GM21786 (cell line): ENCODE results near the gene HBS1L.

Experiments used
- ATAC-seq: cut with Tn5 transposase; IDR thresholded peaks from one replicate; pipeline ENCODE4 v1.9.1; 2021; ENCODE audit not compliant: unreplicated experiment

The HBS1L gene

DNA sequence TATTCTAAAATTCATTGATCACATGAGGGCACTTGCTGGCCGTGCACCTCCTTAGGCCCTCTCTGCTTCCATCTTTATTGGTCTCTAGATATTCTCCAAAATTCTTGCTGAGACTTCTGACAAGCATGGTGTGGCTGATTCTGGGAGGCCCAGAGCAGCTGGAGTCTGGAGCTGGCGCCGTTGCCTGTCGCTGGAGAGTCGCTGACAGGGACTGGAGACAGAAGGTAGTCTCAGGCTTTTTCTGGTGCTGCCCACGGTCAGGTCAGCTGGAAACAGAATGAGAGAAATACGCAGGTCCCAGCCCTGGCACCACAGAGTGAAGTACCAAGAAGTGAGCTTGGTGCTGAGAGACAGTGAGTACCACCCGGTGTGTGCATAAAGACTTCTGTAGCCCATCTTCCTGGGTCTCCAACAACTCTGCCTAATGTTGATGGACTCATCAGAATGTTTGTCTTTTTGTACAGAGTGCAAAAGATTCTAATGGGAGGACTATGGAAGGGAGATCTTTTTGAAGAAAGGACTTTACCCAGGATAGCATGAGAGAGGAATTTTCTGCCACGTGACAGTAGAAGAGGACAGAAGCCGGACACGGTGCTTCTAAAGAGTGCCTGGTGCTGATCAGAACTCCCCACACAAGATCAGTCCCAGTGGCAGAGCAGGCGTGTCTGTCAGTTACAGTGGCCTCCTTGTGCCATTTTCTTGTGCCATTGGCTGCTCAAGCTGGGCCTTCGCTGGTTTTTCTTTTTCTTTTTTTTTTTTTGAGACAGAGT, 102.9 kb downstream of the HBS1L start:
- no peak for ATAC-seq

DNA sequence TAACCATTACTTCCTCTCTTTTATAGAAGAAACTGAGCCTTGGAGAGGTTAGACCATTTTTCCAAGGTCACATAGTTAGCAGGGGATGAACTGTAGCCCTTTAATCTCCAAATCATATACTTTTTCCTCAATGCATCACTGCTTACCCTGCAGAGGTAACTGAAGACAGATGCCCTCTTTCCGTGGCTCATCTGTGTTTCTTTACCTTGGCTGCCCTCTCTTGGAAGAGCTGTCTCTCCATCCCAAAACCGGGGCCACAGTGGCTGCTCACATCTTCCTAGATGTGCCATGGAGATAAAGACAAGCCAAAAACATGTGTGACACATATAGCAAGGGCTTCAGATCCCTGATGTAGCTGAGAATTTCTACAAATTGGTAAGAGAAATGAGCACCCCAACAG, 104.1 kb downstream of the HBS1L start:
- no peak for ATAC-seq

DNA sequence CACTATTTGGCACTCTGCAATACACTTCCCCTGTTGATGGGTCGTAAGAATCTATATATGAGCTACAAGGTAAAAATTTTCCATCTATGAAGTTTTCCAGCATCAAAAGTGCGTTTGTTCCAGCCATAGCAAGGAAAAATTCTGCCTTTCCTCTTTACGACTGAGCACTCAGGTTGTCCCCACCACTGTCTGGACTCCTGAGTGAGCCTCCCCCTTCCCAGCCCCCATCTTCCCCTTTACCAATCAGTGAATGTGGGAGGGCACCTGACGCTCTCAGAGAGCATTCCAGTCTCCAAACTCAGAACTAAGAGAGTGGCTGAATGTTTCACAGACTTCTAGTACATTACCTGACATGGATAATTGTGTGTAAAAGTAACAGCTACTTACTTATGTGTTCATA, 104.7 kb downstream of the HBS1L start, which contains the start of gene ALDH8A1:
TSS of gene ALDH8A1 (minus strand) at position 175 of the 400 bp plus-strand sequence. CDS start at position 127, 48 bp downstream.
- no peak for ATAC-seq

DNA sequence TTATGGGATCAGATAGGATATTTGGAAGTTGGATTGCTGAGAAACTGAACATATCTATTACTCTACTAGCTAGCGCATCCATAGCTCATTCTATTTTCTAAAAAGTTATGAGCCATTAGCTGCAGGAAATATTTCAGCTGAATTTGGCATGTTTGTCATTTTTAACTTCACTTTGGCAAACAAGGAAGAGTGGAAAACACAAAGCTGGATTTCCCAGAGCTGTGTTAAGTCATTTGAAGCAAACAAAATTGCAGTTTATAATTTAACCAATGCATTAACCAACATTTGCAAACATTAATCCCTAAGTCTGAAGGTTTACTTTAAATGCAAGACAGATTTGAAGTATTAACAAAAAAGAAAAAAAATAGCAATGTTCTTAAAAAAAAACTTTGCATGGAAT, 105.9 kb downstream of the HBS1L start:
- no peak for ATAC-seq

DNA sequence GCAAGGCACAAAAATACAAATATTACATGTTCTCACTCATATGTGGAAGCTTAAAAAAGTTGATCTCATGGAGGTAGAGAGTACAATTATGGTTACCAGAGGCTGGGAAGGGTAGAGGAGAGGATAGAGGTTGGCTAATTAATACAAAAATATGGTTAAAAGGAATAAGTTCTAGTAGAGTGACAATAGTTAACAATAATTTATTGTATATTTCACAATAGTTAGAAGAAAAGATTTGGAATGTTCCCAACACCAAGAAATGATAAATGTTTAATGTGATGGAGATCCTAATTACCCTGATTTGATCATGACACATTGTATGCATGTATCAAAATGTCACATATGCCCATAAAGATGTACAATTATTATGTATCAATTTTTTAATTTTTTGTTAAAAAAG, 106.5 kb downstream of the HBS1L start:
- no peak for ATAC-seq

DNA sequence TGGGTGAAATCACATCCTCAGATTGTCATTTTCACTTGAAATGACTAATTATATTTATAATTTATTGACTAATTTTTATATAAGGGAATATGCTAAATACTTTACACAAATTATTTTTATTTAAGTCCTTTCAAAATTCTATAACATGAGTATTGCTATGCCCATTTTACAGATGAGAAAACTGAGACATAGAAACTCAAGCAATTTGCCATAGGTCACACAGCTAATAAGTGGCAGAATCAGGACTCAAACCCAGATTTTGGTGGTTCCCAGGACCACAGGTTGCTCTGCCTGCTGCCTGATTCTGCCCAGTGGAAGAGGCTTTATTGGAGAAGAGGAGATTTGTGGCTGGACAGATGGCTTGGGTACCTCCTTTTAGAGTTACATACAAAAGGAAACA, 109.6 kb downstream of the HBS1L start:
- no peak for ATAC-seq

DNA sequence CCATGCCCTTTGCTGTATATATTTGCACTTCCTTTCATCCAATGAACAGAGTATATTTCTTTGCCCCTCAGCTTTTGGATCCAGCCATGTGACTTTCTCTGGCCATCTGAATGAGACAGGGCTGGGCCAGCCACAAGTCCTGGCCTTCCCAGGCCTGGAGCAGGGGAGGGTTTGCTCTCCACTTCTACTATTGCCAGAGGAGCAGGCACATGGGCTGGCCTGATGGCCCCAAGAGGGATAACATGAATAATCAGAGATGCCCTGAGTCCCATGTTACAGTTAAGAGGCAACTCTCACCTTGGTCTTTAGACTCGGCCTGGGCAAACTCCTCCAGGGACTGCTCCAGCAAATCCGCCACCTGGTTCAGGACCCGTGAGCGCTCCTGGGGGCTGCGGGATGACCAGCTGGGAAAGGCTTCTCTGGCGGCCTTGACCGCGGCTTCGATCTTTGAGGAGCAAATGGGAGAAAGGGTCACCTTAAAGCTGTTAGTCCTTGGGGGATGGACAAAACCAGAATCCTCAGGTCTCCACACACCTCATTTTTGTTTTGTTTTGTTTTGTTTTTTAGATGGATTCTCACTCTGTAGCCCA, 111.0 kb downstream of the HBS1L start:
- ATAC-seq: no peak

DNA sequence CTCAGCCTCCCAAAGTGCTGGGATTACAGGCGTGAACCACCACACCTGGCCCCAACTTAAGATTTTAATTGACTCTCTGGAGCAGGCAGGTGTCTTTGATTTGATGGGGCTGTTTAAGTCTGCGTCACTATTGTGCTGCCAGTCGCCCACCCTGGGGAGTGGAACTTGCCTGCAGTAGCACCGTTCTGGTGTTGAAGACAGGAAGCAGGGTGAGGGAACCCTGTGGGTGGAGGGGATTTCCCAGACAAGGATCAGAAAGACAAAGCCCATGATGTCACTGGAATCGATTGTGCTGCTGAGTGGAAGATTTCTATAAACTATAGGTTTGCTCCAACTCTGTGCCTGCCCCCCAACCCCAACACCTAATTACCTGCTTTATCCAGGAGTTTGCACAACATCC, 115.7 kb downstream of the HBS1L start:
- ATAC-seq: peak; percentile 61

DNA sequence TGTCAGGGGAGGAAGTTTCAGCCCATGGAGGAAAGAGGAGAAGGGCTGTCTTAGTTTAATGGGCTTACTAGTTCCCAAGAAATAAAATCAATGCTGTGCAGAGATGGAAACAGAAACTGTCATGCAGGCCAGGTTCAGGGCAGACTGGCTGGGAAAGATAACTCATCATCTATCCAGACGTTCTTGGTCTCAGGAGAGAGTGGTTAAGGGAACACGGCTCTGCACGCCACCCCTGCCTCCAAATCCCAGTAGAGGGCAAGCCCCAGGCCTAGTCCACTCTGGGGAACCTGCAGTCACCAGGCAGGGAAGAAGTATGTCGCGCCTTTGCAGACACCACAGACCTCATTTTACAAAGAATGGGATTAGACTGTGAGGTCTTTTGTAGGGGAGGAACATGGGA, 117.2 kb downstream of the HBS1L start:
- no peak for ATAC-seq

DNA sequence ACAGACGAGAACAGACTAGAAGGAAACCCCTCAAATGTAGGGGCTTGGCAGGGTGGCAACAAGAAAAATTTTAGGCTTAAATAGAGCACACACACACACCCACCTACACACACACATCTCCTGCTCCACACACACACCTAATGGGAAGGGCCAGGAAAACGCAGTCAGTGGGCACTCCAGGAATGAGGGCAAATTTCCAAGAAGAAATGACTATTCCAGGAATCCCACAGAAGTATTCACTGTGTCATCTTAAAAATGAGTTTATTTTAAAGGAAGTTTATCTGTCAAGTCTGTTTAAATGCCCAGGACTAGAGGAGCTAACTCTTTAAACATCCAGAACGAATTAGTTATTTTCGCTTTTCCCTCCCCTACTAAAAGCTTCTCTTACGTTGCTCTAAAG, 117.7 kb downstream of the HBS1L start:
- ATAC-seq: no peak

DNA sequence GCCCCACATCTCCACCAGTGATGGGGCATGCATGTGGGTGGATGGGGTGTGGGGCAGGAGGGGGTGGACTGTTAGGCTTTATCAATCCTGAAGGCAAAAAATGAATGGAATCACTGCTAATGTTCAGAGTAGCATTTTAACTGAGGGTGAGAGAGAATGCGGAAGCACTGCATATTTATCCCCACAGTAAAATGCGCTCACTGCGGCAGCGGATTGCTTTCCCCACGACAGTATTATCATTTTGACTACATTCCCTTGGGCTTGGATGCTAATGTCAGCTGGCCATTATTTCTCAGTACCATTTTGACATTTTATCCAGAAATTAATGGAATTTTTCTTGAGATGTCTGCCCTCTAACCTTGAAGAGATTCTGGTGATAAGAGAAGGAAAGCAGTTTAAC, 118.1 kb downstream of the HBS1L start:
- no peak for ATAC-seq

DNA sequence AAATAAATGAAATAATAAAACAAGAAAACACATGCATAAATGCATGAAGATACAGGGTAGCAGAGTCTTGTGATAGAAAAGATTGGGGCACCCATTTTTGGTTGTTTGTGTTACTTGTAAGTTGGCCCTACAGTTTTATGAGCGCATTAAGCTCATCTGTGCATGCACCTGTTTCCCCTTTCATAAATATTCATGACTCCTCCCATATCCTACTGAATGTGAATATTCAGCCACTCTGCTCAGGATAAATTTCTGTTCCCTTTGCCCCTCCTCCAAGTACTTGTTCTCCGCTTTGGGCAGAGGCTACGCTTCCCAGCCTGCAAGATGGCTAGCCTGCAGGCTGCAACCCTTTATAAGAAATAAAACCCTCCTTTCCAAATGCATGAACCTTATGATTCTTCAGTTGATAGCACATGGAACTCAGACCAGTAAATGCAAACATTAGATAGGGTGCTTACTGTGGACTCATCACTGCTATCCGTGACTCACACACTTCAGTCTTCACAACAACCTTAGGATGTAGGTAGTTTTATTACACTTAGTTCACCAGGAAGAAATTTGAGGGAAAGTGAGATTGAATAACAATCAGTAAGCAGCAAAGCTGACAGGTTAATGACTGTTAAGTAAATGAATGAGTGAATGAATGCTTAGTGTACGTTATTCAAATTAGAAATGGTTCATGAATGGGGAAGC, 119.7 kb downstream of the HBS1L start:
- ATAC-seq: no peak

DNA sequence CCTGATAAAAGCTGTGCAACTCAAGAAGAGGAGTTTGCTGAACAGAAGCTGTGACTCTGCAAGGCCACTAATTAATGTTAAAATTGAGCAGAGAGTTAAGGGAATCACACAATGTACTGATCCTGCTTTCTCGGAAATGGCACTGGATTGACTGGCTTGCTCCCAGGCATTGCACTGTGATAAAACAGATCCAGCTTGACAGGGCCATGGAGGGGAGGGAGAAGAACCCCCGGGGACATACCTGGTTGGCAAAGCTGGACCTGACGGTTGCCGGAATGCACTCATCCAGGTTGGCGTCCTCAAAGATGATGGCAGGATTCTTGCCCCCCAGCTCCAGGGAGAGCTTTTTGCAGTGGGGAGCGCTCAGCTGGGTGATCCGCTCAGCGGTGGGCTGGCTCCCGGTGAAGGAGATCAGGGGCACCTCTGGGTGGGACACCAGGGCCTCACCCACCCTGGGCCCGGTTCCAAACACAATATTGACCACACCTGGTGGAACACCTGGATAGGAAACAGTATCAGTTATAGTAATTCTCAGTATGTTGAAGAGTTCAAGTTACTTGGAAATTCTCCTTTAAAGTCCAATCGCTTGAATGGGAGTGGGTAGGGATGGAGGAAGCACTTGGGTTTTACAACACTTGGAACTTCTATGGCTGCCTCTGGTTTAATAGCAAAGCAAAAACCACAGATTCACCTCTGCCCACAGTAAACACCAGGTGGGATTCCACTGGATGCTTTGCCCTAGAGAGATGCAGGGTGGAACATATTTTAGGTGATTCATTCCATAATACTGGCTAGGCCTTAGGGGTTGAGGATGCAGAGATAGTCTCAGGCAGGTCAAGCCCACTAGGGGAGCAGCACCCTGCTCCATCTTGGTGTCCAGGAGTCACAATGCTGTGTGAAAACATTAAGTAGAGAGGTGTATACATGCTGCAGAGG, 121.8 kb downstream of the HBS1L start:
- no peak for ATAC-seq

DNA sequence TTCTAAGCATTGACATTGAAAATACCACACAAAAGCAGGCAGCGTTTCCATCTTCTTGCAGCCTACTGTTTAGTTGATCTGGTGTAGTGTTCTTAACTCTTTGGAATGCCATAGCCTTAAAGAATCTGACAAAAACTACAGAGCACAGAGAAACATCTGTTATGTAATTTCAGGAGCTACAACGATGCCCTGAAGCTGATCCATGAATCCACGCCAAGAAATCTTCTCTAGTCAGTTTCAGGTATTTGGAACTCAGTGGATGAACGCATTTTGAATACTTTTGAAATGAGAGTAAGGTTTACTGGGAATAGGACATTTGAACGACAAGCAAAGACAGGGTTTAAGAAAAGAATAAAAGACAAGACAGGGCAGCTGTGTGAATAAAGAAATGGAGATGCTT, 122.5 kb downstream of the HBS1L start:
- ATAC-seq: no peak

DNA sequence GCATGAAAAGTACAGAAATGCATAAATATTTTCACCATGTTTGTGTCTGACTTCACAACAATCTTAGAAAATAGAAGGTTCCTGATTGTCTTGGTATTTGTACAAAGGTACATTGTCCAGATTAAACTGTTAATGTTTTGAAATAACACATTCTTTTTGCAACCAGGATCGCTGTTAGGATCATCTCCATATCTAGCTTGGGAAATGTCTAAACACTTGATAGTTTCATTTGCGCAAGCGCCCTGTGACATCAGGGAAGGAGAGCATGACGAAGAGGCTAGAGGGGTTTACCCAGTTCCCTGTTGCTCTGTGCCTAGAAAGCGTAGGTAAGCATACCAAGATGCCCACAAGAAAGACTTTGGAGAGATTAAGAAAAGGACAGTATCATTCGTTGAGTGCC, 124.2 kb downstream of the HBS1L start:
- ATAC-seq: no peak

DNA sequence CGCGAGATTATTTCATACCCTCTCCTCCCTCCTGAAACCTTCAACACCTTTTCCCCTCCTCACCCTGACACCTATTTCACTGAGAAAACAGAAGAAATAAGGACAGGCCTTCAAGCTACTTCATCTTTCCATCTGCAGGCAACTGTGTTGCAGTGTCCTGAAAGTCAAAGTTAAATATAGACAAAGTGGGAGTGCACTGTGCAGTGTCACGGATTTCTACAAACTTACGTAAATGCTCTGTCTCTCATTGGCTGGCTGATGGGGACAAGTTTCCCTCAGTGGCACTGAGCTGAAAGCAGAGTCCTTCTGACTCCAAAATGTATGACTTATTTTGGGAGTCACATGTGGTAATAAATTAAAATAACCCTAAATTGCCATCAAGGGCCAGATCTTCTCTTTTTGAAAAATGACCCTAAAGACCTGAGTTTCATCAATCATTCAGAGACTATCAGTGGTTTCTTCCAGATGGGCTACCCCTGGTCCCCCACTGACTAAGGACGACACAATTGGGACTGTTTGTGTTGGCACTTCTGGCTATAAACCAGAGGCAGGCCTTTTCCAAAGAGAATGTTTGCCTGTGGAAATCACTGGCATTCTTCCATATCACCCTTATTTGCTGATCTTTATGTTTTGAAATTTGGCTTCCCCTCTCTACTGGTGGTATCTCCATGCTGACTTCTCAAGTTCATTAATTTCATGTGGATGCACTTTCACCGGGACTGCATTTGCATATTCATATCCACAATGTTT, 126.3 kb downstream of the HBS1L start:
- no peak for ATAC-seq

DNA sequence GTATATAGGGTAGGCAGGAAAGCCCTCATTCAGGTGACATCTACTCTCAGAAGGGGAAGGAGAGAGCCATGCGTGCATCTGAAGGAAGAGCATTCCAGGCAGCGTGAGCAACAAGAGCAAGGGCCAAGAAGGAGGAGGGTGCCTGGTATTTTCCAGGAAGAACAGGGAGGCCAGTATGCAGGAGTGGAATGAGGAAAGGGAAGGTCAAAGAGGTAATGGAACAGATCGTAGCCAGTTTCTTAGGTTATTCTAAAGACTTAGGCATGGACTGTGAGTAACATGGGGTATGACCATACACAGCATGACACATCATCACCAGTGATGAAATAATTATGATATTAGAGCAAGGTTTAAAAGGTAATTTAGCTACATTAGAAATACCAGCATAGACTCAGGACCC, 128.8 kb downstream of the HBS1L start:
- no peak for ATAC-seq

DNA sequence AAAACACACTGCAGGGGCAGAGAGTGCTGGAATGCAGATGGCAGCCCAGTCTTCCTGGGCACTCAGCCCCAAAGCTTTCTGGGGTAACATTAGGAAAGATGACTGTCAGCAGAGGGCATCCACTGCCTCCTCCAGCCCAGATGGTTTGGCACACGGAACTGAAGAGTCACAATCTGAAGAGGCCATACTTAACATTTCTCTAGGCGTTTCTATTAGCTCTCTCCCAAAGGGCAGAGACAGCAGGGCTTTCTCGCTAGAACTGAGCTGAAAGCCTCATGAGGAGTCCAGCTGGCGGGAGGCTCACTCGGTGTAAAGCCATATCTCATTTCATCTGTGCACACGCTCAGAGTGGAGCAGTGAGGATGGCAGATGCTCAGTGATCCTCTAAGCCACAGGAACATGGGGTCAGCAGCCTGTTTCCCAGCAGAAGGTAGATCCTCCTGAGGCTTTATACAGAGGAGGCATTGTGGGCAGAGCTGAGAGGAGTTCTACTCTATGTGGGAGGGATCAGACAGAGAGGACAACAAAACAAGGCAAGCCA, 132.8 kb downstream of the HBS1L start:
- no peak for ATAC-seq

DNA sequence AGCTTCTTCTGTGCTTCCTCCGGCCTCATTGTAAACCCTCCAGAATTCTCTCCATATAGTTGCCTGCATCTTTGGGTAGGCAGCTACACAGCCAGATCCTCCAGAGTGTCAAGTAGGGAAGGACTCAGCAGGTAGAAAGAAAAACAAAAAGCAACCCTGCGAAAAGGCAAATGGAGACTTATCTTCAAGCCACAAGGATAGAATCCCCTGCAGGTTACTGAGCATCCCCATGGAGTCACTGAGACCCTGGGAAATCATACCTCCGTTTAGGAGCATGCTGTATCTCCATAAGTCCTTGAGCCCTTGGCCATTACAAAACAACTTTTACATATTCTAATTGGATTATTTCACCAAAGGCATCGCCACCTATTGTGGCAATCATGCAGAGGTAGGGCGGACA, 133.3 kb downstream of the HBS1L start:
- no peak for ATAC-seq

DNA sequence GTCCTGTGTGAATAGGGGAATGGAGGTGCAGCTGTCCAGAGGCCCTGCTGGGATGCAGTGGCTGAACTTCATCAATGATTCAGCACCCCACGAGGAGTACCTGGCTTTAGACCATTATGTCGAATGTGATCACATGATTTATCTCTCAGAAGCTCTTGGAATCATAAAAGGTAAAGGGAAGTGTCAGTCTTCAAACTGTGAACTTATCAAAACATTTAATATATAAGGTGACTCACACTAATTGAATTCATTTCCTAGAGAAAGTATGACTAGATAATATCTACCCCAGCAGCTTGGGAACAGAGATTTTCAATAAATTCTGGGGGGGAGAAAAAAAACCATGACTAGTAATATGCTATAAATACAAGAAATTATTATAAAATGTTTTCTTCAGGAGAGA, 134.2 kb downstream of the HBS1L start:
- ATAC-seq: no peak
